Neural crest cell (in vitro differentiated cells): ENCODE measurements around the gene RCE1. TPM values are rescaled to one million over a fixed set of nuclear protein-coding genes. Genes with fewer than 3 reads are reported as not detected.
"Not testable (repeated sequence)": the region's sequence is repeated elsewhere in the genome, so short reads cannot be mapped to it uniquely, and the experiment has no call there.

Source experiments
- DNase-seq: peaks from one replicate; pipeline ENCODE4 v3.0.0; 2021; ENCODE audit warnings: low read depth, mixed read lengths, low spot score
- H3K27ac Mint-ChIP-seq: one replicate; pipeline ENCODE4 v1.8.0; 2021; ENCODE audit warnings: mild to moderate bottlenecking, mixed read lengths; ENCODE audit not compliant: unreplicated experiment
- H3K27me3 Mint-ChIP-seq: 2 replicates; pipeline ENCODE4 v1.8.0; 2021; ENCODE audit warnings: low read depth, mild to moderate bottlenecking, mixed read lengths
- H3K36me3 Mint-ChIP-seq: 2 replicates; pipeline ENCODE4 v1.8.0; 2021; ENCODE audit warnings: low read depth, mild to moderate bottlenecking, mixed read lengths
- H3K4me1 Mint-ChIP-seq: 2 replicates; pipeline ENCODE4 v1.8.0; 2021; ENCODE audit warnings: mixed read lengths
- H3K4me3 Mint-ChIP-seq: one replicate; pipeline ENCODE4 v1.8.0; 2021; ENCODE audit warnings: mild to moderate bottlenecking, mixed read lengths
- H3K9me3 Mint-ChIP-seq: 2 replicates; pipeline ENCODE4 v1.8.0; 2021; ENCODE audit warnings: mixed read lengths
- CTCF ChIP-seq: fragments of 200-600 bp; sonication (generic); conservative IDR thresholded peaks from 2 replicates; pipeline ENCODE4 v1.5.0; 2021; ENCODE audit warnings: antibody characterized with exemption, mild to moderate bottlenecking
- long read RNA-seq: library from polyadenylated mRNA; unstranded; transcript quantifications from one replicate; pipeline ENCODE4 v2.0.0, GENCODE V29; 2020
- total RNA-seq: library from RNA; stranded (reverse); gene quantifications from 2 replicates; pipeline ENCODE4 v1.2.1, GENCODE V29; 2021

Gene RCE1
- 34.3 and 35.8 TPM in 2 replicates for total RNA-seq
- long read RNA-seq, partial matches to known transcripts: 1 of 5 reads
- long read RNA-seq, other reads (novel, unspliced or antisense): 1 of 5 reads

GRCh38 chr11:66842896-66843775 lies at the start of gene RCE1:
RCE1 (plus strand) TSS chr11:66843441; CDS start chr11:66843456, 15 bp downstream.
- Mint-ChIP-seq H3K9me3 (no peaks in the 10 kb centered on the region), H3K4me1 (peaks cover 15% of the 10 kb centered on the region), H3K27ac (peak within 1 kb of the TSS; percentile 97), H3K36me3 (no peaks in the 10 kb centered on the region), H3K4me3 (peak within 1 kb of the TSS; percentile 97), H3K27me3 (no peaks in the 10 kb centered on the region)
- DNase-seq: peak; percentile 85
- no peak for TF ChIP-seq CTCF

GRCh38 chr11:66799815-66800214 lies 43.4 kb upstream of the RCE1 start:
- H3K4me3 Mint-ChIP-seq, DNase-seq, H3K9me3 Mint-ChIP-seq, H3K27ac Mint-ChIP-seq, H3K27me3 Mint-ChIP-seq, H3K4me1 Mint-ChIP-seq, H3K36me3 Mint-ChIP-seq: not testable (repeated sequence)

GRCh38 chr11:66800720-66801428 lies 42.4 kb upstream of the RCE1 start:
- no peaks in the 10 kb centered on the region for H3K4me1 Mint-ChIP-seq
- H3K36me3 Mint-ChIP-seq: no peaks in the 10 kb centered on the region
- DNase-seq: no peak
- no peak overlapping the region for H3K4me3 Mint-ChIP-seq
- TF ChIP-seq CTCF: no peak
- H3K27me3 Mint-ChIP-seq: no peaks in the 10 kb centered on the region
- H3K27ac Mint-ChIP-seq: no peak overlapping the region
- no peaks in the 10 kb centered on the region for H3K9me3 Mint-ChIP-seq

- H3K4me3 Mint-ChIP-seq: no peak overlapping the region
- no peak for DNase-seq
- no peaks in the 10 kb centered on the region for H3K4me1 Mint-ChIP-seq
- H3K27me3 Mint-ChIP-seq: no peaks in the 10 kb centered on the region
- no peak overlapping the region for H3K27ac Mint-ChIP-seq
- TF ChIP-seq CTCF: no peak
- no peaks in the 10 kb centered on the region for H3K9me3 Mint-ChIP-seq
- H3K36me3 Mint-ChIP-seq: peaks cover 2% of the 10 kb centered on the region
Observed at GRCh38 chr11:66809592-66809991, 33.6 kb upstream of the RCE1 start.

- H3K4me1 Mint-ChIP-seq: no peaks in the 10 kb centered on the region
- H3K36me3 Mint-ChIP-seq: peaks cover 2% of the 10 kb centered on the region
- TF ChIP-seq CTCF: no peak
- DNase-seq: no peak
- no peak overlapping the region for H3K27ac Mint-ChIP-seq
- no peak overlapping the region for H3K4me3 Mint-ChIP-seq
- H3K9me3 Mint-ChIP-seq: no peaks in the 10 kb centered on the region
- no peaks in the 10 kb centered on the region for H3K27me3 Mint-ChIP-seq
Observed at GRCh38 chr11:66810576-66811185, 32.6 kb upstream of the RCE1 start.
